Measurements from ENCODE around the gene EIF1AD.

GRCh38 chr11:65983589-65983987 lies 18.4 kb downstream of the EIF1AD start:
- TF ChIP-seq CTCF (IDR thresholded peaks at IDR 0.05) (no peak), POLR2AphosphoS5 (IDR thresholded peaks at IDR 0.05) (no peak)
